IPS-NIHi7 (cell line): Measurements from ENCODE around the gene LTBR.
"Not testable (repeated sequence)": the region's sequence is repeated elsewhere in the genome, so short reads cannot be mapped to it uniquely, and the experiment has no call there.

Source experiments
- DNase-seq: peaks from one replicate; pipeline ENCODE4 v3.0.0; 2012; ENCODE audit warnings: mixed read lengths; ENCODE audit errors: extremely low spot score

Gene LTBR

DNA sequence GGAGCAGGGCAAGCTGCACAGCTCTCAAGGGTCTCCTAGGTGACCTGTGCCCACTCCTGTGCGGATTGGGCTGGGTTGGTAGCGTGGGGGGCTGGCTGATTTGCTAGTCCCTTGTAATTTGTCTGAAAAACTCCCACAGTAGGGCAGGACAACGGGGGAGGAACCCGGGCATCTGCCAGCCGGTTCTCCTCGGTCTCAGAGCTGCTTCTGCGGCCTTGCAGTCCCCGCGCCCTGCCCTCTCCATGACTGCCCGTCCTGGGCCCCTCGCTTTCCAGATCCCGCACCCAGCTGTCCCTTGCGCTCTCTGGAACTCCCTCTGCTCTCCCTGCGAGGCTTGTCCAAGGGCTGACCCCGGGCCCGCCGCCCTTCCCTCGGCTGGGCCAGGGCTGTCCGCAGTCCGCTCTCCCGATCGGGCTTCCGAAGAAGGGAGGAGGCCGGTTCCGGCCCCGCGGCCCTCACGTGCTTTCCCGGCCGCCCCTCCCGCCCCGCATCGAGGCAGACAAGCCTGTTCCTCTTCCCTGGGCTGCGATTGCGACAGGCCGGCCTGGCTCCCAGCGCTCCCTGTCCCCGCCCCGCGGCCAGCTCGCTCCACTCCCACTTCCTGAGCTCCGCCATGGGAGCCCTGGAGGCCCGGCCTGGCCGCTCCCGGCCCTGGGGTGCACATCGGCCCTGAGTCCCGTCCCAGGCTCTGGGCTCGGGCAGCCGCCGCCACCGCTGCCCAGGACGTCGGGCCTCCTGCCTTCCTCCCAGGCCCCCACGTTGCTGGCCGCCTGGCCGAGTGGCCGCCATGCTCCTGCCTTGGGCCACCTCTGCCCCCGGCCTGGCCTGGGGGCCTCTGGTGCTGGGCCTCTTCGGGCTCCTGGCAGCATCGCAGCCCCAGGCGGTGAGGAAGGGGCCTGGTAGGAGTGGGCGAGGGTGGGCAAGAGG is at the start of gene LTBR:
Gene LTBR (plus strand): TSS at position 591 of the 927 bp plus-strand sequence. CDS start 197 bp downstream, at position 788.
- DNase-seq, result peak; percentile 71

DNA sequence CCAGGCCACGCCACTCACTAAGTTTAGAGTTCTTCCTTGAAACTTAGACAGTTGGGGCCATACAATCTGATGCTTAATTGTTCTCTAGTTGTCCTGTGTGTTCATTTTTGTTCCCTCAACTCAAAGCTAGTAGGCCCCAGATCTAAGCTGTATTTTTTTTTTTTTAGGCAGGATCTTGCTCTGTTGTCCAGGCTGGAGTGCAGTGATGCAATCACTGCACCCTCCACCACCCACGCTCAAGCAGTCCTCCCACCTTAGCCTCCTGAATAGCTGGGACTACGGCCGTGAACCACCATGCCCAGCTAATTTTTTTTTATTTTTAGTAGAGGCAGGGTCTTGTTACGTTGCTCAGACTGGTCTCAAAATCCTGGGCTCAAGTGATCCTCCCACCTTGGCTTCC is 49.6 kb upstream of the LTBR start:
- no peak for DNase-seq

DNA sequence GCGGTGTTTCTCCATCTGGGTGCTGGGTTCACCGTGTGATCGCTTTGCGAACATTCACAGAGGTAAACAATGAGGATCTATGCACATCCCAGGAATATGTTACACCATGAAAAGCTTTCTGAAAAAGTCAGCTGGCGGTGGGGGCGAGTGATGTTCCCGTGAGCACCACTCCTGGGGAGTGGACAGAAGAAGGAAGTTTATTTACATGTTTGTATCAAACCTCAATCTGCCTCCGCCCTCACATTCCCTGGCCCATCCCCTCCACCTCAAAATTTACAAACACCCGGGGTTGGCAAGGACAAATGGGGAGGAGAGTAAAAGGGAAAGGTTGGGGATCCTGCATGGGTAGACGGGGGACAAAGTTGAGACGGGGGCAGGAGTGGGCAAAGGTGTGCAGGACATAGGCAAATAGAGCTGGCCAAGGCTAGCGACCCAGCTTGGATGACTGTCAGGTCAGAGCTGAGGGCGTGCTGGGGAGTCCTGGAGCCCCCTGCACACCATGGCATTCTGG is 49.0 kb upstream of the LTBR start:
- no peak for DNase-seq

DNA sequence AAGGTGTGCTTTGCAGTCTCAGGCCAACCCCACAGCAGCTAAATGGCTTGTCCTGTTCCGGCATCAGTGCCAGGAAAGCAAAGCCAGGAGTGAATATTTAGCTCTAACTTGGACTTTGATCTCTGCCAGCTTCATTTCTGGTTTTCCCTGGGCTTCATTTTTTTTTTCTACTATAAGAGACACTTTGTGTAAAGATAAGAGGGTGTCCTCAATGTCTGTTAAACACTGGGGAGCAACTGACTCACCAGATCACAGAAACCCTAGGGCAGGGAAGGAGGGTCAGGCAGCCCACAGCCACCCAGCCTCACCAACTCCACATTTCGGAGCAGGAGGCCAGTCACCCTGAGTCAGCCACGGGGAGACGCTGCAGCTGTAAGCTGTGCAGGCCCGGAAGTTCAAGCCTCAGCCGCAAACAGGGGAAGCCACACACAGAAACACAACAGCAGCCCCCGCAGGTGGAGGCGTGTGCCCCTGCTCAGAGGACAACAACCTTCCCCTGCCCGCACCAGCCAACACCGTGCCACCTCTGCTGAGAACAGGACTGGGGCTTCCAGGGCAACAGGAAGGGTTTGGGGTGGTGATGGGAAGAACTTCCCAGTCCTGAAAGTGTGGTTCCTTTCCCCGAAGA is 48.4 kb upstream of the LTBR start:
- DNase-seq, result peak; percentile 63

DNA sequence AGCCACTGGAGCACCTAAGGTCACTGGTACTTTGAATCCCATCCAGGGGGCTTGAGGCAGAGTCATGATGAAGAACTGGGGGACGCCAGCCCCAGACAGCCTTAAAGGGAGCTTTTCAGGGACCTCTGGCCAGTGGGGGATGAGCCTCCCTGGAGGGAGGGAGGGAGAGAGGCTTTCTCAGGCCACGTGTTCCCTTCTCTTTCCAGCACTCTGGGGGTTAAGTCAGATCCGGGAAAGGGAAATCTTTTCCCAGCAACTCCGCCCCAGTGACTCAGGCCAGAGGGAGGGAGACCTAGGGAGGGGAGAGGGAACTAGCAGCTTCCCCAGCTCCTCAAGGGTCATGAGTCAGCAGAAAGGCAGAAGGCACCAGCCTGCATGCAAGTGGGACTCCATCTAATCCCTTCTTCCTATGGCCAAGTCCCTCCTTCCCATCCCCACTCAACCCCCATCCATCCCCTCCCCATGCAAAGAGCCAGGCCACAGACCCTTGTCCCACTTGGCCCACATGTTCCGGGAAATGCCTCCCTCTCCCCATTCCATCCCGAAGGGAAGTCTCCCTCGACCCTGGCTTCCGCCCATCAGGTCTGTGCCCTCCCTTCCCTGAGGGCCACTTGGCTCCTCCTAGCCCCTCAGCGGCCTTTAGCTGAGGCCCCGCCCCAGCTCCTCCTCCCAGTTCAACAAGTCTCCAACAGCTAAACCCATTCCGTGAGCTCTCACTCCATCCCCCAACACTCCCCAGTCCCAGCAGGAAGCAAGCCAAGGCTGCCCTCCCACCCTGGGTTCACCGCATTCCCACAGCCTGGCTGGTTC is 47.7 kb upstream of the LTBR start:
- DNase-seq, result peak; percentile 95

DNA sequence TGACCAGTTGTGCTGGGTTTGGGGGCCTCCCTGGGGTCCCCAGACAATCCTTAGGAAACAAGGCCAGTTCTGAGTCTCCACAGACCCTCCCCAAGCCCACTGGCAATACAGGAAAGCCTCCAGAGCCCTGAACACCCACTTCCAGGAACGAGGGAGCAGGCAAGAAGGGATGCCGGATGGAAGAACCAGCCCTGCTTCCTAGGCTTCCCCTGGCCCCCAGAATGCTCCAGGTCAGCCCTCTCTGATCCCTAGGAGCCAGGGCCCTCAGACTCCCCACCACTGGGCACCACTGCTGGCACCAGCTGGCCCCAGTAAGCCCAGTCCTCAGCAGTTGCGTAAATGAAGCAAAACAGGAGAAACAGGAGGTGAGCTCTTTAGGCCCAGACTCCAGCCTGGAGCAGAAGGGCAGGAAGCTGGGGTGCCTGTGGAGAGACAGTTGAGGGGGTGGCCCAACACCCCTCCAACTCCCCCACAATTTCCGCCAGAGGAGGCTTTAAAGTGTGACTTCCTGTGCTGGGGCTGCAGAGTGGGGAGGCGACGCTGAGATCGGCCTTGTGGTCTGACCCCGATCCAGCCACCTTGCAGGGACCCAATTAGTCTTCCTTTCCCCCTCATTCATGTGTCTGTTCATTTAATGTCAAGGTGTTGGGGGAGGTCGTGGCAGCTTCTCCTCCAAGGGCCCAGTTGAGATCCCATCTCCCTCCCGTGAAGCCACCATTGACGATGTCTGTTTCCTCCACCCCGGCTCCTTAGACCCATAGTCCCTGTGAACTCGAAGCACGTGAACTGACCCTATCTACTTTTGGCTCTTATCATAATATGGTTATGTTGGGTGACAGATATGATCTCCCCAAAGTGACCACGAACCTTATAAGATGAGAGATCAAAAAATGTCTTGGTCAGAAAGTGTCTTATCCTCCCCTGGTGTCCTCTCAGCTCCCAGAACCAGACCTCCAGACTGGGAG is 46.8 kb upstream of the LTBR start:
- no peak for DNase-seq

DNA sequence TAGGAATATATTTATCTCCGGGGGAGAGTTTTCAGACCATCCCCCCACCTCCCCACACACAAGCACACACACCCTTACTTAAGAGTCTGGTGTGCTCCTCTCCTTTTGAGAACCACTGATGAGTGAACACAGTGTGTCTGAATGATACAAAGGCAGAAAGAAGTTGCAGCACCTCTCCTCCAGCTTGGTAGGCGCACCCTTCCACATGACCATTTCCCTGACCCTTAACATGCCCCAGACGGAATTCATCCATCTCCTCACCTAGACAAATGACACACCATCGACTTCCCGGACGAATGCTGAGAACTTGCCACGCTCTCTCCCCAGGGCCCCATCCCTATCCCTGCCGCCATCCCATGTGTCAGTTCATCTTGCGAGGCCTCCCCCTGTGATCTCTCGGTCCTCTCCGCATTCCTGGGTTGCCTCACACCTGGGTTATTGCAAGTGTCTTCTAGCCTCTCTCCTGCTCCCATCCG is 46.0 kb upstream of the LTBR start:
- no peak for DNase-seq

DNA sequence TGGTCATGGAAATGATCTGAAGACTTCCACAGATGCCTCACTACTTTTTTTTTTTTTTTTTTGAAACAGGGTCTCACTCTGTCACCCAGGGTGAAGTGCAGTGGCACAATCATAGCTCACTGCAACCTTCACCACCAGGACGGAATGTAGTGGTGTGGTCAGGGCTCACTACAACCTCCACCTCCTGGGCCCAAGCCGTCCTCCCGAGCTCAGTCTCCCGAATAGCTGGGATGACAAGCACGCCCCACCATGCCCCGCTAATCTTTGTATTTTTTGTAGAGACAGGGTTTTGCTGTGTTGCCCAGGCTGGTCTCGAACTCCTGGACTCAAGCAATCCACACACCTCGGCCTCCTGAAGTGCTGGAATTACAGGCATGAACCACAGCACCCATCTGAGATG is 45.4 kb upstream of the LTBR start:
- DNase-seq, result not testable (repeated sequence)

DNA sequence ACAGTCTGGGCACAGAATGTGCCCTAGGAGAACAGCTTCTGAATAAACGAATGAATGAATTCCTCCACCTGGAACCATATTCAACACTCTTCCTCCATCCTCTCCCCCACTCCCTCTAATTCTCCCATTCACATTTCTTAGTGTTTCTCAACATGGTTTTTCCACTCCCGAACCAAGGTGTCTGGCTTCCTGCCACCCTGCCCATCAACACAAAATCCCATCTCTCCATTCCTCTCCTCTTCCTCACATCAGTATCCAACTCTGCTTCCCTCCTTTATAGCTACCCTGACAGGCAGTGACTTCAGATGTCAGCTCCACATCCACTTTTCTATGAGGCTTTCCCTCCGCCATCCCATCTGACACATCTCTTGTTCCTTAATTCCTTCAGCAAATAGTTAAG is 45.0 kb upstream of the LTBR start:
- DNase-seq, result no peak

DNA sequence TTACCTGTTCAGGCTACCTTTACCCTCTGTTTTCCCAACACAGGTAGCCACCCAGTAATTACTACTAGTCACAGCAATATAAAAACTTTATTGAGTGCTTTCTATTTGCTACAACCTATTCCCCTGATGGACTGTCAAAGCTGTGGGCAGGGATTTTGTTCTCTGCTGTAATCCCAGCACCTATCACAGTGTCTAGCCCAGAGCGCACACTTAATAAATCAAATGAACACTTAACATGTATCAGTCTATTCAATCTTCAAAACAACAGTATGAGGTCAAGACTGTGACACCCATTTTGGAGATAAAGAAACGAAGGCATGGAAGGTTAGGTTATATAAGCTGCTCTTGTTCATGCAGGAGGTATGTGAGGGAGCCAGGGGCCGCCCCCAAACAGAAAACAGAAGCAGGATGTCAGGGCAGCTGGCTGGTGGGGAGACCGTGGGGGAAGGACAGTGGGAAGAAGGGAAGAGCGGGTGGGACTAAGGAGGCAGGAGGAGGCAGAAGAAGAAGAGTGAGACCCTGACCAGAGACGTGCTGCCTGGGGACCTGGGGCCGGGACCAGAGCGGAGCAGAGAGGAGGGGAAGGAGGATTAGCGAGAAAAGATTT is 43.8 kb upstream of the LTBR start:
- no peak for DNase-seq

DNA sequence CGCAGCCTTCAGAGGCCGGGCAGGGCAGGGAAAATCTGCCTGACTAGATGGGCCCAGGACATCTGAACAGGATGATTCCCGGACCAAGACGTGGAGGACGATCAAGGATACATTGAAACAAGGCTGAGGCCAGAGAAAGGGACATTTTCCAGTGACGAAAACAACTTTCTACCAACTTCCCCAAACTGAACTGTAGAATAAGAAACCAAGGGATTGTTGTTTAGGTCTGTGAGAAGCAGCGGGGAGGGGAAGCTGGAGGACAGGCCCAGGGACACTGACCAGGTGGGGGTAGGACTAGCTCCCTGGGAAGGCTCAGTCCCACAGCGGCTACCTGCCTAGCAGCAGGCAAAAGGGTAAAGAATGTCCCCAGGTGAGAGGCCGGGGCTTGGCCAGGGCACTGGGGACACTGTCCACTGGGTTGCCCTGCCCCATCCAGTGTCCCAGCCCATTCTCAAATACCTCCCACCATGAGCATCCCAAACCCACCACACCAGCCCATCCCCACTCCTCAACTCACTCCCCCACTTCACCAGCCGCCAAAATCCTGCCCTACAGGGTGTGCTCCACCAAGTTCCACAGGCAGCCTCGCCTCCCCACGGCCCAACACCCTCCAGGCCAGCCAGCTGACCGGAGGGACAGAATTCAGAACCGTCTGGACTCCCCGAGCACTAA is 43.1 kb upstream of the LTBR start:
- DNase-seq, result no peak

DNA sequence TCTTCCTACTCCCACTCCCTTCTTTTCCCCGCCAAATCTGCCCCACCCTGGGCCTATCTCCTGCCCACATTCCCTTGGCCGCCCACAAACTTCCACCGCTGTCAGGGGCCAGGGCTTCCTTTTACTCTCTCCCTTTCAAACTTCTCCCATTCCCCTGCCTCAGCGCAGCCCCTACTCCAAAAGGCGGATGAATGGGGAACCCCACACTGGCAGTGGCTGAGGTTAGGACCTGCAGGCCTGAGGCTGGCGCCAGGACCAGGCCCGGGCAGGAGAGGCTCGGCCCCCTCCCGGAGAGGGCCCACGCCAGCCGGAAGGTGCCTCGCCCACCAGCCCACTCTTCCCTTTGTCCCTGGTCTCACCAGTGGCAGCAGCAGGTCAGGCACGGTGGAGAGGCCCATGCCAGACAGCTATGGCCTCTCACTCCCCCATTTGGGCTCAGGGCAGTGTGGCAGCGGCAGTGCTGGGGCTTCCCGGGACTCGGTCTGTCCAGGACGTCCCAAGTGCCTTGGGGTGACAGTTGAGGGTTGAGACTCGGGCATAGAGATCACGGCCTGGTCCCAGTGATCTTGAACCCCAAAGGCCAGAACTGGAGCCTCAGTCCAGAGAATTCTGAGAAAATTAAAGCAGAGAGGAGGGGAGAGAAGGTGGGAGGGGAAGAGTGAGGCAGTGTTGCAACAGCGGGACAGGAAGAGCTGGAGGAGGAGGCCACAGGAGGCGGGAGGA is 42.4 kb upstream of the LTBR start, which contains the start of gene TNFRSF1A:
Gene TNFRSF1A (minus strand): TSS at position 660 of the 723 bp plus-strand sequence. CDS start 262 bp downstream, at position 398.
- DNase-seq, result peak; percentile 68

DNA sequence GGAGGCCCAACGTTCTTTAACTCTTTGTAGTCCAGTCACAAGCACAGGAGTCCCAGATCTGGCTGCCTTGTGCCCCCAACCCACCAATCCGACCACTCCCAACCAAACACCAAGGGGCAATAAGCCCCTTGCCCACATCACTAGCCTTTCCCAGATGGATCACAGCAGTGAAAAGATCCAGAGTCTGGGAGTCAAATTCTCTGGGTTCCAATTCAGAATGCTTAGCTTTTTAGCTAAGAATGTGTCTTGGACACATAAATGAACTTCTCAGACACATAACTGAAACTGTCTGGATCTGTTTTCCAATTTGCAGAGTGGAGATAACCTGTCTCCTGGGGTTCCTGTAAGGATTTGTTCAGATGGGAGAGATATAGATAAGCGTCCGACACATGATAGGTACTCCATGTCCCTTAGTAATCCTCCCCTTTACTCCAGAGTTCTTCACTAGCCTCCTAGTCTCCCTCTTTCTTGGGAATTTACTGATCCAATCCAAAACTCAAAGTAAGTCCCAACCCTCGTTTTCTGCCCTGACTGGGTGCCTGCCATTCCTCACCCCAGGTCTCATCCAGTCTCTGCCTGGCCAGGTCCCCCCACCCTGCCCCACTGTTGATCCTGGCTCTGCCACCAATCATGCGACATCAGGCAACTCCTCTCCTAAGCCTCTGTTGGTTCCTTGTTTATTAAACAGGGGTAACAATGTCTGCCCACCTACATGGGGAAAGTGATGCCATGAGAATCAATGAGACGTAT is 41.6 kb upstream of the LTBR start:
- no peak for DNase-seq

DNA sequence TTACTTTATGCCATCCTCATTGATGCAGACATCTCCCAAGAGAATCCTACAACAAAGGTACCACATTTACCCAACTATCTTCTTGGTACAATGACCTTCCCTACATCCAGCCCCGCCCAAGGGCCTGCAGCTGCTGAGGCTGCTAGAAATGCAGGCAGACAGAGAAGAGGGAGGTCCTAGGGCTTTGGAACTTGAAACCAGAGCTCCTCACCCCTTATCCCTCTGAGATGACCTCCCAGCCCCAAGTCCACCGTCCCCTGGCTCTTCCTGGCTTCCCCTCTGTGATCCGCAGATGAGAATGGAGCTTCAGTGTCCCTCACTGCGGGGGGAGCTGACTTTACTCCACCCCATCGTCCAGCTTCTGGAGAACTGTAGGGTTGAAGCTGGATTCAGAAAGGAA is 40.4 kb upstream of the LTBR start:
- DNase-seq, result no peak

DNA sequence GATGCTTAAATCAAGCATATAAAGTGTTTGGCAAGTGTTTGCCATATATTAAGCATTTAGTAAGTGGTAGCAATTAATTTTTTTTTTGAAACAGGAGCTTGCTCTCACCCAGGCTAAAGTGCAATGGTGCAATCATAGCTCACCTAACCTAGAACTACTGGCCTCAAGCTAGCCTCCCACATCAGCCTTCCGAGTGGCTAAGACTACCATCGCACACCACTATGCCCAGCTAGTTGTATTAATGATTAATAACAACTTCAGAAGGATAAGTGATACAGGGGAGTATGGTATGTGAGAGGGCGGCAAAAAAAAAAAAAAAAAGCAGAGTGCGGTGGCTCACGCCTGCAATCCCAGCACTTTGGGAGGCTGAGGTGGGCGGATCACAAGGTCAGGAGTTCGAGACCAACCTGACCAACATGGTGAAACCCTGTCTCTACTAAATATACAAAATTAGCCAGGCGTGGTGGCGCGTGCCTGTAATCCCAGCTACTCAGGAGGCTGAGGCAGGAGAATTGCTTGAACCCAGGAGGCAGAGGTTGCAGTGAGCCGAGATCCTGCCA is 39.8 kb upstream of the LTBR start:
- not testable (repeated sequence) for DNase-seq

DNA sequence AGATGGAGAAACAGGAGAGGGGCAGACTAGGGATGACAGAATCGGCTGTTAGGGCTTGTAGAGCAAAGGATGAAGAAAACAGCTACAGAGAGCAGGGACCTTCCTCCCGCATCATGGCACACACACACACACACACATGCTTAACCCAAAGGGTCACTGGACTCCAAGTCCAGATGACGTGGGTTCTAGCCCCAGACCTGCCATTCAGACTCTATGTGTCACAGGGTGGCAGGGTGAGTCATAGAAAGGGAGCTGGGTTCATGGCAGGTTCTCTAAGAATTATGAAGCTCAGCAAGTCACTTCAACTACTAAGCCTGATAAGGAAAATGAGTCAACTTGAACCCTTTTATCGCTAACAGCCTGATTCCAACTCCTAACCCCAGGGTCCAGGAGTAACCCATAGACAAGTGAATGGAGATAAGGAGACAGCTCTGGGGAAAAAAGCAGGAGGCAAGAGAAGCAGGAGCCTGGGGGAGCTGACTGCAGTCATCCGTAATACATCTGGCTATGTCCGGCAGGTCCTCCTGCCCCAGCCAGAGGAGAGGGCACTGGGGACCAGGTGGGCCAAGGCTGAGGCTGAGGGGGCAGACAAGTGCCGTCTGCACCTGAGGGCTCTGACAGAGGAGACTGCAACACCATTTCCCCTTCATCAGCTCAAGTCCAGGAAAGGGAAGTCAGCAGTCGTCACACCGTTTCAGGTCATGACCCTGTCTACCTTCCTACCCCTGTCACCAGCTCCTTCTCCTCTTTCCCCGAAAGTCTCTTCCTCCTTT is 38.5 kb upstream of the LTBR start:
- no peak for DNase-seq

DNA sequence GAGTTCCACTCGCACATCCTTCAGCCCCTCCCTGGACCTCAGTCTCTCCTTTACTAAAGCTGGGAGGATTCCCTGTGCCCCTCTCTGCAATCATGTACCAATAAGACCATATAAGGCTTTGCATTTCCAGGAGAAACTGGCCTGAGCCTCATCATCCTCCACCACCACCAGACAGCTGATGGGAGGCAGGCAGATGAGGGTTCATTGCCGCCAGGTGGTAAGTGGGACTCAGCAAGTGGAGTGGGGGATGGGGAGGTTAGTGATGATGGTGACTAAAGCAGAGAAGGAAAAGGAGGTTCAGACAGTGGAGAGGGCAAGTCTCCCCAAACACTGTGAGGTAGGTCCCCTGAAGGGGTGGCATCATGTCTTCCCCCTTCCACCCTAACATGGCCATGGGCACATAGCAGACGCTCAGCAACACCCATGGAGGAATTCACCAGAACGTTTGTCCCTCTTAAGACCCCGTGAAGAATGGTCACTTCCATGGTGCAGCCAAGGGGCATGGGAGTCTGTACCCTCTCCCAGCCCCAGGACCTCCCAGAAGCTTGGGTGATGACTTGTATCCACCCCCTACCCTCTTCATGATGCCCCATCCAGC is 37.6 kb upstream of the LTBR start:
- no peak for DNase-seq
